Ishikawa (cell line): Measurements from ENCODE around the gene FAM204A.

Experiments used
- CEBPB ChIP-seq: IDR thresholded peaks from 2 replicates; pipeline ENCODE4 v1.6.1; 2012
- CREB1 ChIP-seq: IDR thresholded peaks from 2 replicates; pipeline ENCODE4 v1.6.1; 2012; ENCODE audit warnings: low read depth
- EGR1 ChIP-seq: IDR thresholded peaks from 2 replicates; pipeline ENCODE4 v1.6.1; 2012
- EP300 ChIP-seq: IDR thresholded peaks from 2 replicates; pipeline ENCODE4 v1.6.1; 2012; ENCODE audit warnings: borderline replicate concordance
- FOXM1 ChIP-seq: IDR thresholded peaks from 2 replicates; pipeline ENCODE4 v1.6.1; 2012; ENCODE audit warnings: low read depth, borderline replicate concordance
- MAX ChIP-seq: IDR thresholded peaks from 2 replicates; pipeline ENCODE4 v1.6.1; 2012
- NFIC ChIP-seq: IDR thresholded peaks from 2 replicates; pipeline ENCODE4 v1.6.1; 2012
- RAD21 ChIP-seq: IDR thresholded peaks from 2 replicates; pipeline ENCODE4 v1.6.1; 2012; ENCODE audit warnings: low read depth
- REST ChIP-seq: IDR thresholded peaks from 2 replicates; pipeline ENCODE4 v1.6.1; 2012; ENCODE audit warnings: low read depth, mild to moderate bottlenecking
- TAF1 ChIP-seq: IDR thresholded peaks from 2 replicates; pipeline ENCODE4 v1.6.1; 2012; ENCODE audit warnings: low read depth, mild to moderate bottlenecking
- TCF12 ChIP-seq: IDR thresholded peaks from 2 replicates; pipeline ENCODE4 v1.6.1; 2012; ENCODE audit warnings: low read depth
- TEAD4 ChIP-seq: IDR thresholded peaks from 2 replicates; pipeline ENCODE4 v1.6.1; 2012
- USF1 ChIP-seq: IDR thresholded peaks from 2 replicates; pipeline ENCODE4 v1.6.1; 2012
- YY1 ChIP-seq: IDR thresholded peaks from 2 replicates; pipeline ENCODE4 v1.6.1; 2012; ENCODE audit warnings: low read depth
- ZBTB7A ChIP-seq: IDR thresholded peaks from 2 replicates; pipeline ENCODE4 v1.6.1; 2012; ENCODE audit warnings: low read depth

Gene FAM204A

GRCh38 chr10:118291122-118291521 lies 51.0 kb downstream of the FAM204A start:
- no peak for TF ChIP-seq EGR1
- TF ChIP-seq USF1, result no peak
- no peak for TF ChIP-seq YY1
- TF ChIP-seq ZBTB7A, result no peak
- no peak for TF ChIP-seq EP300
- no peak for TF ChIP-seq NFIC
- TF ChIP-seq MAX, result no peak

- TF ChIP-seq NFIC, result no peak
- no peak for TF ChIP-seq USF1
- TF ChIP-seq ZBTB7A, result no peak
- no peak for TF ChIP-seq CEBPB
- no peak for TF ChIP-seq EGR1
- no peak for TF ChIP-seq FOXM1
- TF ChIP-seq CREB1, result no peak
- no peak for TF ChIP-seq RAD21
- TF ChIP-seq TCF12, result no peak
- no peak for TF ChIP-seq TAF1
- no peak for TF ChIP-seq YY1
- TF ChIP-seq TEAD4, result no peak
- TF ChIP-seq MAX, result no peak
- no peak for TF ChIP-seq REST
- no peak for TF ChIP-seq EP300
Measured at GRCh38 chr10:118290471-118290995, 51.6 kb downstream of the FAM204A start.

- TF ChIP-seq CREB1 (no peak), FOXM1 (no peak), EP300 (no peak), REST (no peak), TEAD4 (no peak), ZBTB7A (no peak), NFIC (no peak), TAF1 (no peak), USF1 (no peak), TCF12 (no peak), RAD21 (no peak), CEBPB (no peak), YY1 (no peak)
Measured at GRCh38 chr10:118287076-118287806, 54.9 kb downstream of the FAM204A start.

GRCh38 chr10:118286051-118286838 lies 55.9 kb downstream of the FAM204A start:
- no peak for TF ChIP-seq EGR1
- TF ChIP-seq CREB1, result no peak
- no peak for TF ChIP-seq NFIC
- TF ChIP-seq CEBPB, result no peak
- no peak for TF ChIP-seq USF1
- TF ChIP-seq MAX, result no peak
- TF ChIP-seq TCF12, result no peak
- no peak for TF ChIP-seq YY1
- TF ChIP-seq REST, result no peak
- TF ChIP-seq EP300, result no peak
- TF ChIP-seq TAF1, result no peak
- no peak for TF ChIP-seq TEAD4
